Right ventricle myocardium inferior (tissue), 1 donor: ENCODE data around the gene RAB40C. TPM values are rescaled to one million over a fixed set of nuclear protein-coding genes. Genes with fewer than 3 reads are reported as not detected.

Source experiments
- microRNA-seq: library from miRNA; unstranded; fragments of <30 nt; microRNA quantifications from one replicate; pipeline ENCODE4 v1.2.0, GENCODE V29; 2020
- total RNA-seq: library from RNA; stranded (reverse); fragmentation: NEBNext Ultra II Directional; extraction: Animal tissue kit (Norgen Biotek cat#: 25700); gene quantifications from one replicate; pipeline ENCODE4 v1.2.1, GENCODE V29; 2021
- donor health status: DM: no; HTN: yes; CAD: no; lungs with severe emphysema.

The RAB40C gene
- total RNA-seq, 1 donor from 2014 or later, result 8.8 TPM

Small RNAs within 50 kb of the gene (microRNA-seq; reads per million reads assigned to microRNA genes)
- gene MIR3176, result 1.4 reads per million

Other genes starting within 250 kb of the RAB40C start
- 12.8 TPM for gene AXIN1, start 237.3 kb upstream of the RAB40C start, total RNA-seq
- 83.1 TPM for gene MRPL28, start 219.5 kb upstream of the RAB40C start, total RNA-seq
- gene PGAP6, start 208.1 kb upstream of the RAB40C start, total RNA-seq, result 32.1 TPM
- gene NME4, start 192.9 kb upstream of the RAB40C start, total RNA-seq, result 91.3 TPM
- 10.6 TPM for gene DECR2, start 188.2 kb upstream of the RAB40C start, total RNA-seq
- gene RAB11FIP3, start 164.4 kb upstream of the RAB40C start, total RNA-seq, result 23.3 TPM
- 16.8 TPM for gene CAPN15, start 62.4 kb upstream of the RAB40C start, total RNA-seq
- gene PRR35, start 29.7 kb upstream of the RAB40C start, total RNA-seq, result not detected
- 0.57 TPM for gene NHLRC4, start 23.1 kb upstream of the RAB40C start, total RNA-seq
- 16.6 TPM for gene PIGQ, start 20.1 kb upstream of the RAB40C start, total RNA-seq
- 0.16 TPM for gene WFIKKN1, start 40.9 kb downstream of the RAB40C start, total RNA-seq
- 53.5 TPM for gene METTL26, start 46.2 kb downstream of the RAB40C start, total RNA-seq
- 194 TPM for gene MCRIP2, start 51.8 kb downstream of the RAB40C start, total RNA-seq
- gene WDR90, start 59.3 kb downstream of the RAB40C start, total RNA-seq, result 7.7 TPM
- gene RHOT2, start 78.1 kb downstream of the RAB40C start, total RNA-seq, result 86.0 TPM
- 2.1 TPM for gene RHBDL1, start 85.6 kb downstream of the RAB40C start, total RNA-seq
- 120 TPM for gene STUB1, start 90.3 kb downstream of the RAB40C start, total RNA-seq
- gene JMJD8, start 94.3 kb downstream of the RAB40C start, total RNA-seq, result 46.4 TPM
- gene WDR24, start 100.3 kb downstream of the RAB40C start, total RNA-seq, result 7.8 TPM
- not detected for gene FBXL16, start 115.7 kb downstream of the RAB40C start, total RNA-seq
- 60.4 TPM for gene METRN, start 125.1 kb downstream of the RAB40C start, total RNA-seq
- gene ANTKMT, start 131.1 kb downstream of the RAB40C start, total RNA-seq, result 29.1 TPM
- 0.49 TPM for gene CCDC78, start 136.4 kb downstream of the RAB40C start, total RNA-seq
- gene HAGHL, start 137.0 kb downstream of the RAB40C start, total RNA-seq, result 18.7 TPM
- gene CIAO3, start 150.9 kb downstream of the RAB40C start, total RNA-seq, result 32.2 TPM
- 1.9 TPM for gene MSLN, start 170.7 kb downstream of the RAB40C start, total RNA-seq
- gene RPUSD1, start 198.3 kb downstream of the RAB40C start, total RNA-seq, result 9.7 TPM
- 6.4 TPM for gene CHTF18, start 198.6 kb downstream of the RAB40C start, total RNA-seq
- gene GNG13, start 210.7 kb downstream of the RAB40C start, total RNA-seq, result not detected